ENCODE measurements around the gene CCDC57.
A peak's percentile ranks its signal among the peaks of the same experiment; 100 is the strongest.

The CCDC57 gene

GRCh38 chr17:82223517-82223916 is 10.9 kb upstream of the CCDC57 start:
- no peak for DNase-seq (ENCODE audit: low spot score)
- no peak for TF ChIP-seq CTCF (IDR thresholded peaks at IDR 0.05)
- Histone ChIP-seq H3K27ac (no peak overlapping the region), H3K4me3 (no peak overlapping the region)

- no peak overlapping the region for H3K27ac ChIP-seq
- DNase-seq (ENCODE audit: low spot score) = no peak
- TF ChIP-seq CTCF (IDR thresholded peaks at IDR 0.05) = no peak
- no peak overlapping the region for H3K4me3 ChIP-seq
Measured at GRCh38 chr17:82222816-82223215, 10.2 kb upstream of the CCDC57 start.

- TF ChIP-seq CTCF (IDR thresholded peaks at IDR 0.05) = no peak
- no peak for DNase-seq (ENCODE audit: low spot score)
- Histone ChIP-seq H3K27ac (no peak overlapping the region), H3K4me3 (no peak overlapping the region)
Measured at GRCh38 chr17:82221341-82221902, 8.8 kb upstream of the CCDC57 start.

GRCh38 chr17:82219753-82220709 is 7.4 kb upstream of the CCDC57 start:
- Histone ChIP-seq H3K4me3 (no peak overlapping the region), H3K27ac (no peak overlapping the region)
- TF ChIP-seq CTCF (IDR thresholded peaks at IDR 0.05) = no peak
- peak; percentile 68 for DNase-seq (ENCODE audit: low spot score)

- no peak for DNase-seq (ENCODE audit: low spot score)
- Histone ChIP-seq H3K4me3 (no peak overlapping the region), H3K27ac (no peak overlapping the region)
- no peak for TF ChIP-seq CTCF (IDR thresholded peaks at IDR 0.05)
Measured at GRCh38 chr17:82219083-82219482, 6.4 kb upstream of the CCDC57 start.

- peak; percentile 72 for DNase-seq (ENCODE audit: low spot score)
- TF ChIP-seq CTCF (IDR thresholded peaks at IDR 0.05) = no peak
- H3K4me3 ChIP-seq = no peak overlapping the region
- H3K27ac ChIP-seq = peak overlapping the region in 1 of 2 donors; percentile 88
Measured at GRCh38 chr17:82218349-82219075, 5.9 kb upstream of the CCDC57 start.

Data from coronary artery (tissue), 2 donors.